Dedifferentiated amniotic fluid mesenchymal stem cell (primary cell): ENCODE data around the gene KCNMA1.
A peak's percentile ranks its signal among the peaks of the same experiment; 100 is the strongest.
"Not testable (repeated sequence)": the region's sequence is repeated elsewhere in the genome, so short reads cannot be mapped to it uniquely, and the experiment has no call there.

Experiments
- DNase-seq: peaks from one replicate; pipeline ENCODE4 v3.0.0-alpha.2; 2016; ENCODE audit errors: extremely low spot score

Gene KCNMA1

GRCh38 chr10:77417359-77417758 lies 220.2 kb downstream of the KCNMA1 start:
- DNase-seq = peak; percentile 24

GRCh38 chr10:77416311-77417135 lies 221.1 kb downstream of the KCNMA1 start:
- peak; percentile 93 for DNase-seq

GRCh38 chr10:77415313-77415960 lies 222.2 kb downstream of the KCNMA1 start:
- no peak for DNase-seq

GRCh38 chr10:77413231-77413630 lies 224.4 kb downstream of the KCNMA1 start:
- no peak for DNase-seq

GRCh38 chr10:77412573-77413133 lies 225.0 kb downstream of the KCNMA1 start:
- DNase-seq = not testable (repeated sequence)

GRCh38 chr10:77411805-77412204 lies 225.8 kb downstream of the KCNMA1 start:
- DNase-seq = no peak

GRCh38 chr10:77410523-77410922 lies 227.1 kb downstream of the KCNMA1 start:
- no peak for DNase-seq

GRCh38 chr10:77409697-77410471 lies 227.7 kb downstream of the KCNMA1 start:
- DNase-seq = no peak

GRCh38 chr10:77408259-77408658 lies 229.3 kb downstream of the KCNMA1 start:
- no peak for DNase-seq

- DNase-seq = no peak
Measured at GRCh38 chr10:77406764-77407430, 230.7 kb downstream of the KCNMA1 start.

- DNase-seq = peak; percentile 46
Measured at GRCh38 chr10:77405771-77406241, 231.8 kb downstream of the KCNMA1 start.

GRCh38 chr10:77404810-77405209 lies 232.8 kb downstream of the KCNMA1 start:
- no peak for DNase-seq

GRCh38 chr10:77403761-77404160 lies 233.8 kb downstream of the KCNMA1 start:
- DNase-seq = no peak

- no peak for DNase-seq
Measured at GRCh38 chr10:77401683-77402082, 235.9 kb downstream of the KCNMA1 start.

- DNase-seq = no peak
Measured at GRCh38 chr10:77400033-77400432, 237.6 kb downstream of the KCNMA1 start.

GRCh38 chr10:77398986-77399755 lies 238.4 kb downstream of the KCNMA1 start:
- DNase-seq = no peak

- no peak for DNase-seq
Measured at GRCh38 chr10:77398558-77398957, 239.1 kb downstream of the KCNMA1 start.

- no peak for DNase-seq
Measured at GRCh38 chr10:77397103-77397502, 240.5 kb downstream of the KCNMA1 start.

GRCh38 chr10:77396290-77396689 lies 241.3 kb downstream of the KCNMA1 start:
- DNase-seq = no peak

GRCh38 chr10:77393821-77394501 lies 243.6 kb downstream of the KCNMA1 start:
- no peak for DNase-seq
